SK-N-SH (cell line): ENCODE results near the gene CD300LG.

Experiments used
- EP300 ChIP-seq, 2 experiments: IDR thresholded peaks; 2 replicates each; pipeline versions ENCODE4 v1.4.0 to v1.6.1; 2012; ENCODE audit warnings: borderline replicate concordance in 1 of 2, low read depth in 1 of 2, low read length in 1 of 2
- EZH2phosphoT487 ChIP-seq: fragments of 200-600 bp; sonication (generic); IDR thresholded peaks from 2 replicates; pipeline ENCODE4 v1.6.1; 2017; ENCODE audit warnings: low read depth, mixed run types, mild to moderate bottlenecking, antibody characterized with exemption, moderate library complexity, borderline replicate concordance
- FOXM1 ChIP-seq: IDR thresholded peaks from 2 replicates; pipeline ENCODE4 v1.4.0; 2012; ENCODE audit warnings: low read depth, mild to moderate bottlenecking
- POLR2AphosphoS5 ChIP-seq: IDR thresholded peaks from 2 replicates; pipeline ENCODE4 v1.6.1; 2012; ENCODE audit warnings: low read depth, low read length
- REST ChIP-seq: IDR thresholded peaks from 2 replicates; pipeline ENCODE4 v1.6.1; 2012; ENCODE audit warnings: mild to moderate bottlenecking, low read depth, low read length, moderate library complexity
- RXRA ChIP-seq: IDR thresholded peaks from 2 replicates; pipeline ENCODE4 v1.4.0; 2012; ENCODE audit warnings: low read depth, mild to moderate bottlenecking, borderline replicate concordance
- SMC3 ChIP-seq: IDR thresholded peaks from 2 replicates; pipeline ENCODE4 v1.6.1; 2012; ENCODE audit warnings: low read depth, low read length, improper control_type of control experiment
- TAF1 ChIP-seq: IDR thresholded peaks from 2 replicates; pipeline ENCODE4 v1.6.1; 2012; ENCODE audit warnings: low read depth, mild to moderate bottlenecking, low read length, moderate library complexity, borderline replicate concordance
- TF ChIP-seq, protein P1 (sequence below): fragments of 200-600 bp; sonication (generic); IDR thresholded peaks from 2 replicates; pipeline ENCODE4 v1.6.1; 2017; ENCODE audit warnings: antibody characterized with exemption, mild to moderate bottlenecking, moderate library complexity

DNA sequence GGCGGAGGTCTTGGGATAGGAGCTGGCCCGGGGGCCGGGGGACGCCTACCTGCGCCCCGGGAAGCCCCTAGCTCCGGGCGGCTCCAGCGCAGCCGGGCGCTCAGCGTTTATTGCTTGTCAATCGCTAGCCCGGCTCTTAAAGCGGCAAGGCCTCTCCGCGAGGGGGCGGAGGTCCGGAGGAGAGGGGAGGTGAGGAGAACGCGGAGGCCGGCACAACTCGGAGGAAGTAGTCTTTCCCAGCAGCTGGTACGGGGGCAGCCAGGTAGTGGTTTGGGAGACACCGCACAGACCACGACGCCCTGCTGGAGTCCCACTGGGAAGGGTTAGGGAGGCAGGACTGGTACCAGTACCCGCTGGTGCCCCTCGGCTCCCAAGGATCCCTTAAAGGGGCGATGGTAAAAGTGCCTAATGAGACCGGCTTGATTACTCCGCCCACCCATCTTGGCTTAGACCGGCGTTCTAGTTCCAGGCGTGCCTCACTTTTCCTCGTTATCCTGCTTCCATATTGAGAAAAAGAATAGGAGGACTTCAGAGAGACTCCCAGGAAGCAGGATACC lies 60.5 kb downstream of the CD300LG start, which contains the start of gene MPP2:
- TF ChIP-seq, protein P1, sequence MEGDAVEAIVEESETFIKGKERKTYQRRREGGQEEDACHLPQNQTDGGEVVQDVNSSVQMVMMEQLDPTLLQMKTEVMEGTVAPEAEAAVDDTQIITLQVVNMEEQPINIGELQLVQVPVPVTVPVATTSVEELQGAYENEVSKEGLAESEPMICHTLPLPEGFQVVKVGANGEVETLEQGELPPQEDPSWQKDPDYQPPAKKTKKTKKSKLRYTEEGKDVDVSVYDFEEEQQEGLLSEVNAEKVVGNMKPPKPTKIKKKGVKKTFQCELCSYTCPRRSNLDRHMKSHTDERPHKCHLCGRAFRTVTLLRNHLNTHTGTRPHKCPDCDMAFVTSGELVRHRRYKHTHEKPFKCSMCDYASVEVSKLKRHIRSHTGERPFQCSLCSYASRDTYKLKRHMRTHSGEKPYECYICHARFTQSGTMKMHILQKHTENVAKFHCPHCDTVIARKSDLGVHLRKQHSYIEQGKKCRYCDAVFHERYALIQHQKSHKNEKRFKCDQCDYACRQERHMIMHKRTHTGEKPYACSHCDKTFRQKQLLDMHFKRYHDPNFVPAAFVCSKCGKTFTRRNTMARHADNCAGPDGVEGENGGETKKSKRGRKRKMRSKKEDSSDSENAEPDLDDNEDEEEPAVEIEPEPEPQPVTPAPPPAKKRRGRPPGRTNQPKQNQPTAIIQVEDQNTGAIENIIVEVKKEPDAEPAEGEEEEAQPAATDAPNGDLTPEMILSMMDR: peak; percentile 20; the same call in 1 of the 2 replicates
- TF ChIP-seq EP300 (IDR thresholded peaks at IDR 0.05; ENCODE audit: borderline replicate concordance in 1 of 2, low read depth in 1 of 2, low read length in 1 of 2) (no peak), RXRA (no peak), SMC3 (no peak), REST (no peak), POLR2AphosphoS5 (no peak), TAF1 (no peak), EZH2phosphoT487 (no peak), FOXM1 (no peak)
